ENCODE data around the gene RAB25.

Gene RAB25

GRCh38 chr1:156079762-156080161 lies 18.8 kb downstream of the RAB25 start:
- no peak for DNase-seq (ENCODE audit: low read depth)

- DNase-seq (ENCODE audit: low read depth) = no peak
These were observed 19.4 kb downstream of the RAB25 start for GRCh38 chr1:156080241-156080862.

- no peak for DNase-seq (ENCODE audit: low read depth)
These were observed 19.9 kb downstream of the RAB25 start for GRCh38 chr1:156080863-156081179.

GRCh38 chr1:156081180-156081916 lies 20.4 kb downstream of the RAB25 start:
- no peak for DNase-seq (ENCODE audit: low read depth)

GRCh38 chr1:156081917-156082308 lies 21.0 kb downstream of the RAB25 start:
- no peak for DNase-seq (ENCODE audit: low read depth)

GRCh38 chr1:156082309-156083091 lies 21.5 kb downstream of the RAB25 start, which contains the start of gene MEX3A:
Gene MEX3A (minus strand): TSS chr1:156082465. CDS start chr1:156081998, 467 bp downstream.
- no peak for DNase-seq (ENCODE audit: low read depth)

GRCh38 chr1:156083800-156084790 lies 23.1 kb downstream of the RAB25 start:
- DNase-seq (ENCODE audit: low read depth) = no peak

- no peak for DNase-seq (ENCODE audit: low read depth)
These were observed 25.3 kb downstream of the RAB25 start for GRCh38 chr1:156086256-156086662.

- no peak for DNase-seq (ENCODE audit: low read depth)
These were observed 28.7 kb downstream of the RAB25 start for GRCh38 chr1:156089704-156090103.

GRCh38 chr1:156090138-156090839 lies 29.3 kb downstream of the RAB25 start:
- no peak for DNase-seq (ENCODE audit: low read depth)

- DNase-seq (ENCODE audit: low read depth) = no peak
These were observed 29.9 kb downstream of the RAB25 start for GRCh38 chr1:156090840-156091188.

GRCh38 chr1:156091610-156092009 lies 30.6 kb downstream of the RAB25 start:
- no peak for DNase-seq (ENCODE audit: low read depth)

GRCh38 chr1:156095906-156096508 lies 35.0 kb downstream of the RAB25 start:
- no peak for DNase-seq (ENCODE audit: low read depth)

- no peak for DNase-seq (ENCODE audit: low read depth)
These were observed 35.9 kb downstream of the RAB25 start for GRCh38 chr1:156096640-156097391.

GRCh38 chr1:156097499-156098178 lies 36.7 kb downstream of the RAB25 start:
- DNase-seq (ENCODE audit: low read depth) = no peak

GRCh38 chr1:156098784-156099183 lies 37.8 kb downstream of the RAB25 start:
- DNase-seq (ENCODE audit: low read depth) = no peak

- DNase-seq (ENCODE audit: low read depth) = no peak
These were observed 38.3 kb downstream of the RAB25 start for GRCh38 chr1:156099282-156099681.

- DNase-seq (ENCODE audit: low read depth) = no peak
These were observed 39.4 kb downstream of the RAB25 start for GRCh38 chr1:156100205-156100995.

GRCh38 chr1:156101880-156102279 lies 40.9 kb downstream of the RAB25 start:
- DNase-seq (ENCODE audit: low read depth) = no peak
